Esophagus muscularis mucosa (tissue), 3 donors: ENCODE results near the gene SMO.

Experiments used
- CTCF ChIP-seq, 3 experiments: fragments of 200-600 bp in 2 of 3; fragments of 450-650 bp in 1 of 3; sonication (generic) in 2 of 3; IDR thresholded peaks; one replicate each; pipeline ENCODE4 v1.5.1; 2017 to 2019; ENCODE audit warnings: antibody characterized with exemption in 3 of 3, mild to moderate bottlenecking in 2 of 3, moderate library complexity in 1 of 3
- POLR2A ChIP-seq: fragments of 450-650 bp; IDR thresholded peaks from one replicate; pipeline ENCODE4 v1.6.1; 2017; ENCODE audit warnings: antibody characterized with exemption, moderate library complexity, mild to moderate bottlenecking, low read depth
- POLR2AphosphoS5 ChIP-seq, 2 donors: sonication (generic); formaldehyde crosslinking; IDR thresholded peaks; one replicate each; pipeline ENCODE4 v1.6.1; 2017; ENCODE audit warnings: antibody characterized with exemption in 2 of 2

GRCh38 chr7:129193892-129194291 lies 5.5 kb downstream of the SMO start:
- TF ChIP-seq CTCF (IDR thresholded peaks at IDR 0.05) (no peak), POLR2AphosphoS5 (IDR thresholded peaks at IDR 0.05) (no peak), POLR2A (no peak)
